GM21723 (cell line): ENCODE results near the gene GMFB.

ENCODE experiments used
- ATAC-seq: cut with Tn5 transposase; IDR thresholded peaks from one replicate; pipeline ENCODE4 v1.9.1; 2021; ENCODE audit warnings: mild to moderate bottlenecking, moderate library complexity; ENCODE audit not compliant: unreplicated experiment

GMFB gene

DNA sequence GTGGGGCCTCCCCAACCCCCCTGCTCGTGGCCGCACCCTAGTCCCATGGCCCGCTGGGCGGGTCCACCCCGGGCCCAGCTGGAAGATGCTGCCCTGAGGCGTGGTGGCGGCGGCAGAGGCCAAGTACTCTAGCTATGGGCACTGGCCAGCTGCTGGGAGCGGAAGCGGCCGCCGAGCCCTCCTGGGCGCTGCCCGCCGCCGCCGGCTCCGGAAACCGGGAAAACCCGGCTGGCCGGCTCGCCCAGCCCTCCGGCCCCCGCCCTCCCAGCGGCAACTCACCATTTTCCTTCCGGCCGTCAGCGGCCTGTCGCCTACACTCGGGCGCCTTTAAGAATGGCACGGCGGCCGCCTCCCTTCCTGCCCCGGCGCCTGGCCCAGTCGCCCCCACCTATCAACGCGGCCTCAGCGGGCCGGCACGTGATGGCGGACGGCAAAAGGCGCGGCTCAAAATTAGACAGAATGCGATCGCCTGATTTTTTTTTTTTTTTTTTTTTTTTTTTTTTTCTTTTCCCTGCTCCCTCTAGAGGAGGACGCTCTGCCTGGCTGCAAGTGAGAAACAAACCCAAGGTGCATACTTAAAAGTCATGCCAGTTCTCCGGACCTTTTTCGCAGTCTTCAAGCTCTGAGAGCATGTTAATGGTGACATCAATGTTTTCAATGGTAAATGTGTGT, at the start of gene GMFB:
GMFB (minus strand) TSS at position 335 of the 672 bp plus-strand sequence; CDS start at position 282, 53 bp downstream.
- peak; percentile 91 for ATAC-seq

DNA sequence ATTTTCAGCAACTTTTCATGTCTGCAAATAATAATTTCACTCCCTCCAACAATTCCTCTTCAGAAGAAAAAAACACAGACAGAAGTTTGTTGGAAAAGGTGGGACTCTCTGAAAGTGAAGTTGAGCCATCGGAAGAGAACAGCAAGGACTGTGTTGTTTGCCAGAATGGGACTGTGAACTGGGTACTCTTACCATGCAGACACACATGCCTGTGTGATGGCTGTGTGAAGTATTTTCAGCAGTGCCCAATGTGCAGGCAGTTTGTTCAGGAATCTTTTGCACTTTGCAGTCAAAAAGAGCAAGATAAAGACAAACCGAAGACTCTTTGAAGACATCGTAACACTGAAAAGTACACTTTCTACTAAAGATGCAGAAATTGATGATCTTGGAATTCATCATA, 49.3 kb upstream of the GMFB start:
- no peak for ATAC-seq

GRCh38 chr14:54537651-54538050, 48.9 kb upstream of the GMFB start:
- ATAC-seq, result no peak

- no peak for ATAC-seq
Observed at GRCh38 chr14:54535646-54536045, 46.9 kb upstream of the GMFB start.

DNA sequence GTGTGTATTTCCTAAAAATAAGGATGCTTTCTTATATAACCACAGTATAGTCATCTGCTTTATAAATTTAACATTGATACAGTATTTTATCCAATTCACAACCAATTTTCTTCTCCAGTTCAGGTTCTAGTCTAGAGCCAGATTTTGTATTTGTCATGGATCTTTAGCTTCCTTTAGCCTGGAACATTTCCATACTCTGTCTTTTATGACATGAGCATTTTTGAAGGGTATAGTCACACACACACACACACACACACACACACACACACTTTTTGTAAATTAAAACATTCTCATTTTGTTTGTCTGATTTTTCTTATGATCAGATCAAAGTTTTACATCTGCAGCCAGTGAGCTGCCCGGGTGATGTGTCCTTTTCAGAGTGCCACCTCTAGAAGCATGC, 46.3 kb upstream of the GMFB start:
- ATAC-seq, result no peak

- no peak for ATAC-seq
Observed at GRCh38 chr14:54533100-54533499, 44.3 kb upstream of the GMFB start.

DNA sequence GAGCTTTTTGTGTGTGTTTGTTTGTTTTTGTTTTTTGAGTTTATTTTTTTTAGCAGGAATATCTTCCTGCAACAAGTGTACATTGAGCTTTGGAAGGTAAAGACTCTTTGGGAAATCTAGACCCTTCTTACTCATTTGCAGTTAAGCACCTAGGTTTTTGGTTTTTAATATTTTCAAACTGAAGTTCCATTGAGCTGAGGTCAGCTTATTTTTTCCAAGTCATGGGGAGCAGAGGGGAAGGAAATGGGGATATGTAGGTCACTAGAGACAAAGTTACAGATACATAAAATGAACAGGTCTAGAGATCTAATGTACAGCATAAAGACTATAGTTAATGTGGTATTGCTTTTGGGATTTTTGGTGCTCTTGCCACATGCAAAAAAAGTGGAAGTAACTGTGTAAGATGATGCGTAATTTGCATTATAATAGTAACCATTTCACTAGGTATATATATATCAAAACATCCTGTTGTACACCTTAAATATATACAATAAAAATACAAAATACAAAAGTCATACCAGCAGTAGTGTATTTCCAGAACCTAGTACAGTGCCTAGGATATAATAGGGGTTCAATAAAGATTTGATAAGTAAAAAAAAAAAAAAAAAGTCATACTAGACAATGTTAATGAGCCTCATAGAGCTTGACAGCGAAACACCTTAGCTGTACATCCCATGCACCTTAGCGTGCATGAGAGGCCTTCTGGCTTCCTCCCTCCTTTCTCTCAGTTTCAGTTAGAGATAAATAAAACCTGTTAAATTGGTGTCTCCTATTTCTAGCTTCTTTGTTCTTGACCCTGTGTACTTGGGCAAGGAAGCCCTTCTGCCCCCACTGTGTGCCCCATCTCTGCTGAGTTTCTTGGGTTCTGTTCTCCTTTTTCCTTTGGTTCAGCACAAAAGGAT, 43.6 kb upstream of the GMFB start:
- ATAC-seq, result peak; percentile 91

- no peak for ATAC-seq
Observed at GRCh38 chr14:54529811-54530210, 41.0 kb upstream of the GMFB start.

GRCh38 chr14:54528973-54529372, 40.2 kb upstream of the GMFB start:
- ATAC-seq, result no peak

- no peak for ATAC-seq
Observed at GRCh38 chr14:54524410-54524809, 35.6 kb upstream of the GMFB start.

- no peak for ATAC-seq
Observed at GRCh38 chr14:54516709-54517108, 27.9 kb upstream of the GMFB start.

GRCh38 chr14:54515670-54516069, 26.9 kb upstream of the GMFB start:
- no peak for ATAC-seq

- no peak for ATAC-seq
Observed at GRCh38 chr14:54512393-54512792, 23.6 kb upstream of the GMFB start.

DNA sequence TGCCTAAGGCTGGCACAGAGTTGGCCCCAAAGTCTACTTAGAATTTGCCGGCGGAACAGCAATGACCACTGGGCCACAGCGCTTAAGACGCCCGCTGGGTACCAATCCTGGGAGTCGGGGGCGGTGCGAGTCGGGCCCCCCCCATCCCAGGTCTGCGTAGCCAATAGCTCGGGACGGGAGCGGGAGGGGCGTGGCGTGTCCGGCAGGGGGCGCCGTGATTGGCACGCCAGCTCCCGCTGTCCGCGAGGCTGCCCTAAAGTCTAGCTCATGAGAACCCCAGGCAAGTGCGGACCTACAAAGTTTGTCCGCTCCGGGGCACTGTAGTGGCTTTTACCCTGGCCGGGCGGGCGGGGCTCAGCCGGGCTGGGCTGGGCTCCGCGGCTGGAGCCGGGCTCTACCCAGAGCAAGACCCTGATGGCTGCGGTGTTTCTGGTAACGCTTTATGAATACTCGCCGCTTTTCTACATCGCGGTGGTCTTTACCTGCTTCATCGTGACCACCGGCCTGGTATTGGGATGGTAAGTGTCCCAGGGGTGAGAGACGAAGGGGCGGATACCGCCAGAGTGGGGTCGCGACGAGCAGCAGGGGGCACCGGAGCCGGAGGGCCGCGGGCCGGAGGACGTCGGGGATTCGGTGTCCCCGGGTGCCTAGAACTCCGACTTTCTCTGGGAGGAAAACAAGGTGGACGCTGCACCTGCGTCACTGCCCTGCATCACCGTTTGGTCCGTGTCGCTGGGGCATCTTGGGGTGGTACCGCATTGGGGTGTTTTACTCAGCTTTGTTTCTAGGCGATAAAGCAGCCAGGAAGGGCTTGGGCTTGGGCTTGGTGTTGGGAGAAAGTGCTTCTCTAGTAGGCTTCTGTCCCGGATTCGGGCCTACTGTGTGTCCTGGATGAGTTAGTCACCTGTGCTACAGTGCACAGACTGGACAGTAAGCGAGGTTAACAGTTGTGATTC, 21.0 kb upstream of the GMFB start, which contains the start of gene CGRRF1:
CGRRF1 (plus strand) TSS at position 361 of the 956 bp plus-strand sequence; CDS start at position 415, 54 bp downstream.
- ATAC-seq, result peak; percentile 97

- no peak for ATAC-seq
Observed at GRCh38 chr14:54503486-54503885, 14.7 kb upstream of the GMFB start.

- ATAC-seq, result no peak
Observed at GRCh38 chr14:54502602-54503001, 13.8 kb upstream of the GMFB start.

GRCh38 chr14:54501480-54501879, 12.7 kb upstream of the GMFB start:
- ATAC-seq, result no peak

DNA sequence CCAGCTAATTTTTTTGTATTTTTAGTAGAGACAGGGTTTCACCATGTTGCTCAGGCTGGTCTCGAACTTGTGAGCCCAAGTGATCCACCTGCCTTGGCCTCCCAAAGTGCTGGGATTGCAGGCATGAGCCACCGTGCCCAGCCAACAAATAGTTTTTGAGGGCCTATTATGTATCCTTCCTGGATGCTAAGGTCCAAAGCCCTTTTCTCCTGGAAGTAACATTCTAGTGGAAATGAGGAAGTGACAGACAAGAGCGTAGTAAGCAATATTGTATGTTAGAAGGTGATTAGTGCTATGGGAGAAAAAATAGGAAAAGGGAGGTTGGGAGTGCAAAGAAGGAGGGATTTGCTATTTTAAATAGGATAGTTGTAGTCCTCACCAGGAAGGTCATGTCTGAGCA, 12.0 kb upstream of the GMFB start:
- no peak for ATAC-seq

DNA sequence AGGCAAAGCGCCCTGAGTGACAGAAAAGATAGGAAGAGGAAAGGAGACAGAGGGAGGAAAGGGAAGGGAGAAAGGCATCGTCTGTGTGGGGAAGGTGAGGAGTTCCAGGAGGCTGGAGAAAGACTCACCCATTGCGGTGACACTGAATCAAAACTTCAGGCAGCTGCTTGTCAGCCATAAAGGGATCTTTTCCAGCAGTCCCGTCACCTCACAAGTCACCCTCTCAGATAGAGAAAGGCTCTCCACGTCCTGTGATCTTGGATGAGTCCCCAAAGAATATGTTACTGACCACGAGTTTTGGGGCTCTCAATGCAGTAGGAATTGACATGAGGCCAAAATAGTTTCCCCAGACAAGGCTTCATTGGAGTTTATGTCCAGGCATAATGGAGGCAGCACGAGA, 9.8 kb upstream of the GMFB start:
- no peak for ATAC-seq

DNA sequence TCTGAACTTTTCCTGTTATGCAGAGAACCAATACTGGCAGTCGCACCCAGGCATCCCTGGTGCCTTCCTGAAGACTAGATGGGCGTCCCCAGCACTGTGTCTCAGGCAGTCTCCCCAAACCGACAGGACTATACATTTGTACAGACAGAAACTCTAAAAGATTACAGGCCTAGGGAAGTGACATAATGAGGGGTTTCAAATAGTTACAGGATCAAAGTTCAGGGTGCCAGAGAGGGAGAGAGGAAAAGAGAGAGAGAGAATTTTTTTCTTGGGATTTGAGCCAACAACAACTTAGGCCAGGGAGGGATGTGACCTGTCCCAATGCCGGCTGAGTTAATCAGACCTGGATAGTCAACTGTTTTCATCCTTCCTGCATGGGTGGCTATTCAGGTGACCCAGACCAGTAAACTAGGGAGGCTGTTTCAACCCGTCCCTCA, 9.3 kb upstream of the GMFB start:
- ATAC-seq, result no peak

DNA sequence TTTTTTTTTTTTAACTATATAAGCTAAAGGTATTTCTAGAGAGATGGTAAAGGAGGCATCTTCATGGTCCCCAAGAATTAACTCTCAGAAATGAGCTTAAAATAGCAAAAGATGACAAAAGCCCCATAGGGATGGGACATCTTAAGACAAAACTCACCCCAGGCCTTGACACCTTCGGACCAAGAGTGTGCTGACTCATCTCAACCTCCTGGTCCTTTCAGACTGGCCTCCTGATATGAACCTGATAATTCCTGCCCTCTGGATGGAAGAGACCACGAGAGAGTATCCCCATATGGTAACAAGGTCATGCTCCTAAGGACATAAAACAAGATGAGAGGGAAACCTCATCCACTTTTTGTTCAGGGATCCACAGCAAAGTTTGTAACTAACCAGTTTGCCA, 8.4 kb upstream of the GMFB start:
- ATAC-seq, result no peak
